ENCODE measurements around the gene FLCN. TPM values are rescaled to one million over a fixed set of nuclear protein-coding genes. Genes with fewer than 3 reads are reported as not detected.

The FLCN gene
- total and polyA plus RNA-seq, 2 donors (not counting 3 experiments of a cell fraction or from before 2014, with no cell fraction given): 38.8 to 68.9 TPM

GRCh38 chr17:17172990-17173389, 64.0 kb downstream of the FLCN start:
- dilution Hi-C loops (cut with MboI; ENCODE audit: extremely low pct_ligation_motif_present, low sequenced_read_pairs) (no loop called here), intact Hi-C loops (cut with micrococcal nuclease) (loop anchor here (1.0 kb wide), 1 partner anchor 18 kb away; no protein-coding TSS in a partner anchor)
- CTCF ChIA-PET: interaction anchor here (1.1 to 1.6 kb wide), 6 partner anchors 9 to 468 kb away, joined by 3 to 12 read pairs (median 6); no protein-coding TSS in a partner anchor
- TF ChIP-seq MYC (IDR thresholded peaks at IDR 0.05; ENCODE audit: low read depth, low read length): no peak
- Histone ChIP-seq H3K27me3 (ENCODE audit: control insufficient read depth in 2 of 2, insufficient read depth in 2 of 2, low read length in 2 of 2) (no peaks in the 10 kb centered on the region), H4K20me1 (replicated peaks; ENCODE audit: control insufficient read depth, extremely low read depth, insufficient read depth, low read length) (no peaks in the 10 kb centered on the region), H3K9ac (replicated peaks; ENCODE audit: extremely low read depth, insufficient read depth, low read length) (no peak overlapping the region), H3K4me3 (replicated peaks in 1 of 3; ENCODE audit: insufficient read depth in 1 of 3, low read depth in 1 of 3, low read length in 3 of 3) (no peak overlapping the region), H3K27ac (ENCODE audit: insufficient read depth, low read depth, low read length) (no peak overlapping the region), H2AFZ (ENCODE audit: low read depth, low read length) (no peak overlapping the region), H3K79me2 (ENCODE audit: control insufficient read depth, insufficient read depth, low read length) (no peaks in the 10 kb centered on the region), H3K4me1 (ENCODE audit: control insufficient read depth, extremely low read depth, insufficient read depth, low read length) (peaks cover 12% of the 10 kb centered on the region), H3K9me1 (replicated peaks; ENCODE audit: control insufficient read depth, extremely low read depth, insufficient read depth, low read length) (no peaks in the 10 kb centered on the region), H3K36me3 (ENCODE audit: control insufficient read depth in 2 of 2, extremely low read depth in 1 of 2, insufficient read depth in 2 of 2, low read length in 2 of 2) (peaks cover 14 to 49% of the 10 kb centered on the region in 2 experiments), H3K4me2 (ENCODE audit: insufficient read depth, low read length) (no peak overlapping the region), H3K9me3 (replicated peaks; ENCODE audit: control insufficient read depth, insufficient read depth, low read length) (no peaks in the 10 kb centered on the region)
- DNase-seq (ENCODE audit: low read depth, low spot score): no peak
- BruUV-seq (replicated peaks): no TSS peak
- FAIRE-seq: no peak
- POLR2A ChIA-PET: no interaction called here

- Histone ChIP-seq H3K27ac (ENCODE audit: insufficient read depth, low read depth, low read length) (no peak overlapping the region), H3K4me1 (ENCODE audit: control insufficient read depth, extremely low read depth, insufficient read depth, low read length) (peaks cover 12% of the 10 kb centered on the region), H3K9me3 (replicated peaks; ENCODE audit: control insufficient read depth, insufficient read depth, low read length) (no peaks in the 10 kb centered on the region), H3K9me1 (replicated peaks; ENCODE audit: control insufficient read depth, extremely low read depth, insufficient read depth, low read length) (no peaks in the 10 kb centered on the region), H3K27me3 (ENCODE audit: control insufficient read depth in 2 of 2, insufficient read depth in 2 of 2, low read length in 2 of 2) (no peaks in the 10 kb centered on the region), H3K79me2 (ENCODE audit: control insufficient read depth, insufficient read depth, low read length) (no peaks in the 10 kb centered on the region), H4K20me1 (replicated peaks; ENCODE audit: control insufficient read depth, extremely low read depth, insufficient read depth, low read length) (no peaks in the 10 kb centered on the region), H3K36me3 (ENCODE audit: control insufficient read depth in 2 of 2, extremely low read depth in 1 of 2, insufficient read depth in 2 of 2, low read length in 2 of 2) (peaks cover 14 to 53% of the 10 kb centered on the region in 2 experiments), H3K9ac (replicated peaks; ENCODE audit: extremely low read depth, insufficient read depth, low read length) (no peak overlapping the region), H3K4me2 (ENCODE audit: insufficient read depth, low read length) (no peak overlapping the region), H2AFZ (ENCODE audit: low read depth, low read length) (no peak overlapping the region), H3K4me3 (replicated peaks in 1 of 3; ENCODE audit: insufficient read depth in 1 of 3, low read depth in 1 of 3, low read length in 3 of 3) (no peak overlapping the region)
- POLR2A ChIA-PET: interaction anchor here (0.6 kb wide), 1 partner anchor 8 kb away, joined by 3 read pairs; no protein-coding TSS in a partner anchor
- FAIRE-seq: peak; percentile 54
- DNase-seq (ENCODE audit: low read depth, low spot score): peak; percentile 25
- no TSS peak for BruUV-seq (replicated peaks)
- TF ChIP-seq POLR2A (IDR thresholded peaks at IDR 0.05; ENCODE audit: low read depth, low read length): no peak
- TF ChIP-seq JUN (IDR thresholded peaks at IDR 0.05; ENCODE audit: borderline replicate concordance, insufficient read depth, insufficient read length, low read depth): no peak
- no peak for TF ChIP-seq MYC (IDR thresholded peaks at IDR 0.05; ENCODE audit: low read depth, low read length)
- no peak for TF ChIP-seq FOS (IDR thresholded peaks at IDR 0.05; ENCODE audit: borderline replicate concordance, insufficient read depth, low read length)
- no peak for TF ChIP-seq EZH2 (IDR thresholded peaks at IDR 0.05; ENCODE audit: borderline replicate concordance, low read depth, low read length, severe bottlenecking)
- TF ChIP-seq GATA2 (IDR thresholded peaks at IDR 0.05; ENCODE audit: insufficient read depth, insufficient read length, low read depth, low read length): no peak
- peak in 1 of 2 donors; percentile 6 for TF ChIP-seq CTCF (IDR thresholded peaks at IDR 0.05; ENCODE audit: extremely low read depth in 1 of 2, insufficient read depth in 1 of 2, low read depth in 1 of 2, low read length in 2 of 2)
- TF ChIP-seq MAX (IDR thresholded peaks at IDR 0.05; ENCODE audit: insufficient read depth, insufficient read length): no peak
- no peak for TF ChIP-seq POLR2AphosphoS5 (IDR thresholded peaks at IDR 0.05; ENCODE audit: insufficient read depth, low read depth, low read length)
- intact Hi-C loops (cut with micrococcal nuclease): loop anchor here (1.0 kb wide), 1 partner anchor 19 kb away; no protein-coding TSS in a partner anchor
- CTCF ChIA-PET: interaction anchor here (1.1 to 1.6 kb wide), 7 partner anchors 8 to 469 kb away, joined by 3 to 12 read pairs (median 5); no protein-coding TSS in a partner anchor
- dilution Hi-C loops (cut with MboI; ENCODE audit: extremely low pct_ligation_motif_present, low sequenced_read_pairs): no loop called here
Measured at GRCh38 chr17:17172001-17172939, 64.7 kb downstream of the FLCN start.
